ENCODE results near the gene PRPF18. TPM values are rescaled to one million over a fixed set of nuclear protein-coding genes. Genes with fewer than 3 reads are reported as not detected.

The PRPF18 gene
- polyA plus RNA-seq, 2 of the 4 experiments (the other 2 are of a cell fraction), result 22.3 to 39.6 TPM

GRCh38 chr10:13637303-13637856 is 50.6 kb downstream of the PRPF18 start:
- FAIRE-seq, result no peak
- no peak for ATAC-seq
- CTCF ChIA-PET, result interaction anchor here (0.6 kb wide), 1 partner anchor 16 kb away, joined by 3 read pairs; no protein-coding TSS in a partner anchor
- no peak for DNase-seq (ENCODE audit: low read depth in 1 of 2, low spot score in 1 of 2)
- H3K4me2 ChIP-seq, result peak overlapping the region; percentile 21; the same call in 2 of the 3 replicates
- no peak overlapping the region for H3K4me3 ChIP-seq
- no peak overlapping the region for H3K27ac ChIP-seq
- TF ChIP-seq KDM1A (IDR thresholded peaks at IDR 0.05; ENCODE audit: low read depth) (no peak), JUNB (IDR thresholded peaks at IDR 0.05) (peak; percentile 32; the same call in 1 of the 2 replicates)
- 61% methylated on average over 1 of the region's 1 CpG for WGBS (ENCODE audit: missing lambda C conversion rate)
- POLR2A ChIA-PET, result no interaction called here
- peaks cover 9% of the 10 kb centered on the region; the same call in 2 of the 3 replicates for H3K4me1 ChIP-seq
- peaks cover 13% of the 10 kb centered on the region; the same call in 2 of the 3 replicates for H3K9me3 ChIP-seq

GRCh38 chr10:13637894-13638293 is 51.1 kb downstream of the PRPF18 start:
- peaks cover 9% of the 10 kb centered on the region; the same call in 2 of the 3 replicates for H3K4me1 ChIP-seq
- H3K4me3 ChIP-seq, result no peak overlapping the region
- H3K9me3 ChIP-seq, result peaks cover 19% of the 10 kb centered on the region
- DNase-seq (ENCODE audit: low read depth in 1 of 2, low spot score in 1 of 2) (no peak), ATAC-seq (no peak), FAIRE-seq (no peak)
- no peak overlapping the region for H3K4me2 ChIP-seq
- POLR2A ChIA-PET, result no interaction called here
- WGBS (ENCODE audit: missing lambda C conversion rate), result 92% methylated on average over 5 of the region's 5 CpGs
- H3K27ac ChIP-seq, result no peak overlapping the region
- CTCF ChIA-PET, result interaction anchor here (0.6 to 0.8 kb wide), 2 partner anchors 10 to 24 kb away, joined by 3 to 5 read pairs; no protein-coding TSS in a partner anchor
- TF ChIP-seq USF2 (IDR thresholded peaks at IDR 0.05), result no peak
- TF ChIP-seq RARB (CRISPR knock-in tag; IDR thresholded peaks at IDR 0.05), result no peak
- no peak for TF ChIP-seq NR3C1 (IDR thresholded peaks at IDR 0.05)

- TF ChIP-seq MAX (IDR thresholded peaks at IDR 0.05) (no peak), TP53 (CRISPR knock-in tag; IDR thresholded peaks at IDR 0.05) (no peak), POLR2A (IDR thresholded peaks at IDR 0.05; ENCODE audit: low read length) (no peak), PHF8 (IDR thresholded peaks at IDR 0.05; ENCODE audit: borderline replicate concordance, low read depth) (no peak), HDAC2 (IDR thresholded peaks at IDR 0.05) (no peak), ZC3H11A (IDR thresholded peaks at IDR 0.05) (no peak), ELK1 (IDR thresholded peaks at IDR 0.05; ENCODE audit: low read depth, low read length) (no peak), SREBF2 (IDR thresholded peaks at IDR 0.05) (no peak), RARB (CRISPR knock-in tag; IDR thresholded peaks at IDR 0.05) (no peak), RNF2 (IDR thresholded peaks at IDR 0.05; ENCODE audit: borderline replicate concordance, low read depth) (no peak), HOXA7 (CRISPR knock-in tag; IDR thresholded peaks at IDR 0.05) (no peak), CHD4 (IDR thresholded peaks at IDR 0.05; ENCODE audit: borderline replicate concordance) (no peak), PBX3 (IDR thresholded peaks at IDR 0.05) (no peak), HES2 (IDR thresholded peaks at IDR 0.05) (no peak)
- Histone ChIP-seq H3K27ac (no peak overlapping the region), H3K9me3 (peaks cover 21% of the 10 kb centered on the region), H3K4me1 (peaks cover 4% of the 10 kb centered on the region; the same call in 2 of the 3 replicates), H3K4me2 (no peak overlapping the region), H3K4me3 (no peak overlapping the region)
- WGBS (ENCODE audit: missing lambda C conversion rate), result 94% methylated on average over 2 of the region's 2 CpGs
- FAIRE-seq (no peak), ATAC-seq (no peak), DNase-seq (ENCODE audit: low read depth in 1 of 2, low spot score in 1 of 2) (no peak)
- ChIA-PET POLR2A (no interaction called here), CTCF (interaction anchor here (0.8 kb wide), 1 partner anchor 17 kb away, joined by 3 read pairs; no protein-coding TSS in a partner anchor)
These were observed 55.5 kb downstream of the PRPF18 start for GRCh38 chr10:13642293-13642692.

Measured in A549 (cell line).